IPS-20b (cell line): Measurements from ENCODE around the gene IL17RC.
A peak's percentile ranks its signal among the peaks of the same experiment; 100 is the strongest.
"Not testable (repeated sequence)": the region's sequence is repeated elsewhere in the genome, so short reads cannot be mapped to it uniquely, and the experiment has no call there.

ENCODE experiments used
- H3K27ac ChIP-seq: one replicate; pipeline ENCODE4 v1.5.1; 2013; ENCODE audit warnings: low read length
- H3K27me3 ChIP-seq: 2 replicates; pipeline ENCODE4 v1.6.1; 2013; ENCODE audit warnings: mild to moderate bottlenecking, low read length, inconsistent platforms; ENCODE audit not compliant: insufficient read depth
- H3K36me3 ChIP-seq: 2 replicates; pipeline ENCODE4 v1.6.1; 2013; ENCODE audit warnings: low read depth, mild to moderate bottlenecking, inconsistent platforms, low read length, moderate library complexity; ENCODE audit not compliant: insufficient read depth
- H3K4me1 ChIP-seq: 2 replicates; pipeline ENCODE4 v1.6.1; 2013; ENCODE audit warnings: mild to moderate bottlenecking, control low read depth, inconsistent platforms, low read length, moderate library complexity; ENCODE audit not compliant: insufficient read depth
- H3K4me3 ChIP-seq: 2 replicates; pipeline ENCODE4 v1.5.1; 2013; ENCODE audit warnings: mild to moderate bottlenecking, low read length, inconsistent platforms
- H3K9ac ChIP-seq: 2 replicates; pipeline ENCODE4 v1.6.1; 2013; ENCODE audit warnings: low read depth, mild to moderate bottlenecking, inconsistent platforms, low read length, moderate library complexity
- H3K9me3 ChIP-seq: 2 replicates; pipeline ENCODE4 v1.6.1; 2013; ENCODE audit warnings: mild to moderate bottlenecking, low read depth, low read length, inconsistent platforms; ENCODE audit not compliant: insufficient read depth

The IL17RC gene

GRCh38 chr3:9883706-9884554 lies 33.0 kb upstream of the IL17RC start:
- Histone ChIP-seq H3K27me3 (no peaks in the 10 kb centered on the region), H3K9ac (no peak overlapping the region), H3K4me3 (no peak overlapping the region), H3K36me3 (no peaks in the 10 kb centered on the region), H3K4me1 (peaks cover 2% of the 10 kb centered on the region; the same call in 1 of the 2 replicates), H3K9me3 (no peaks in the 10 kb centered on the region), H3K27ac (no peak overlapping the region)

GRCh38 chr3:9884555-9885165 lies 32.2 kb upstream of the IL17RC start:
- H3K27ac ChIP-seq = no peak overlapping the region
- no peaks in the 10 kb centered on the region for H3K27me3 ChIP-seq
- H3K4me3 ChIP-seq = no peak overlapping the region
- H3K36me3 ChIP-seq = no peaks in the 10 kb centered on the region
- H3K9ac ChIP-seq = no peak overlapping the region
- H3K4me1 ChIP-seq = peaks cover 2% of the 10 kb centered on the region; the same call in 1 of the 2 replicates
- H3K9me3 ChIP-seq = no peaks in the 10 kb centered on the region

GRCh38 chr3:9886328-9886727 lies 30.6 kb upstream of the IL17RC start:
- Histone ChIP-seq H3K27me3 (no peaks in the 10 kb centered on the region), H3K9ac (no peak overlapping the region), H3K4me3 (no peak overlapping the region), H3K9me3 (no peaks in the 10 kb centered on the region), H3K36me3 (no peaks in the 10 kb centered on the region), H3K27ac (no peak overlapping the region), H3K4me1 (peaks cover 2% of the 10 kb centered on the region; the same call in 1 of the 2 replicates)

GRCh38 chr3:9887480-9887879 lies 29.4 kb upstream of the IL17RC start:
- Histone ChIP-seq H3K27ac (no peak overlapping the region), H3K4me1 (peaks cover 2% of the 10 kb centered on the region; the same call in 1 of the 2 replicates), H3K36me3 (peaks cover 3% of the 10 kb centered on the region), H3K9ac (no peak overlapping the region), H3K4me3 (no peak overlapping the region), H3K9me3 (no peaks in the 10 kb centered on the region), H3K27me3 (no peaks in the 10 kb centered on the region)

- no peak overlapping the region for H3K27ac ChIP-seq
Observed at GRCh38 chr3:9888540-9888939, 28.4 kb upstream of the IL17RC start.

GRCh38 chr3:9889405-9889804 lies 27.5 kb upstream of the IL17RC start:
- Histone ChIP-seq H3K4me3 (no peak overlapping the region), H3K27ac (no peak overlapping the region), H3K36me3 (peaks cover 20% of the 10 kb centered on the region), H3K9ac (no peak overlapping the region), H3K27me3 (no peaks in the 10 kb centered on the region), H3K4me1 (no peaks in the 10 kb centered on the region), H3K9me3 (no peaks in the 10 kb centered on the region)

More at GRCh38 chr3:9888540-9888939, 28.4 kb upstream of the IL17RC start:
- H3K36me3 ChIP-seq = peaks cover 13% of the 10 kb centered on the region
- no peak overlapping the region for H3K9ac ChIP-seq
- H3K4me3 ChIP-seq = no peak overlapping the region
- H3K4me1 ChIP-seq = peaks cover 2% of the 10 kb centered on the region; the same call in 1 of the 2 replicates
- no peaks in the 10 kb centered on the region for H3K27me3 ChIP-seq
- H3K9me3 ChIP-seq = no peaks in the 10 kb centered on the region

GRCh38 chr3:9890249-9891071 lies 26.4 kb upstream of the IL17RC start, which contains the start of gene JAGN1:
JAGN1 (plus strand) TSS chr3:9890610; CDS start chr3:9890723, 113 bp downstream.
- Histone ChIP-seq H3K27ac (peak within 1 kb of the TSS; percentile 63), H3K9me3 (no peaks in the 10 kb centered on the region), H3K4me3 (peak within 1 kb of the TSS; percentile 87), H3K27me3 (no peaks in the 10 kb centered on the region), H3K4me1 (no peaks in the 10 kb centered on the region), H3K36me3 (peaks cover 20% of the 10 kb centered on the region), H3K9ac (peak within 1 kb of the TSS; percentile 94)

GRCh38 chr3:9891072-9891622 lies 25.8 kb upstream of the IL17RC start:
- Histone ChIP-seq H3K9me3 (no peaks in the 10 kb centered on the region), H3K4me1 (no peaks in the 10 kb centered on the region)

GRCh38 chr3:9893739-9894138 lies 23.2 kb upstream of the IL17RC start:
- Histone ChIP-seq H3K27me3 (no peaks in the 10 kb centered on the region), H3K27ac (no peak overlapping the region)

More at GRCh38 chr3:9891072-9891622, 25.8 kb upstream of the IL17RC start:
- Histone ChIP-seq H3K36me3 (peaks cover 20% of the 10 kb centered on the region), H3K27ac (peak overlapping the region; percentile 63), H3K27me3 (no peaks in the 10 kb centered on the region), H3K9ac (peak overlapping the region; percentile 94), H3K4me3 (peak overlapping the region; percentile 87)

GRCh38 chr3:9895715-9896114 lies 21.2 kb upstream of the IL17RC start:
- H3K36me3 ChIP-seq = peaks cover 20% of the 10 kb centered on the region
- H3K27ac ChIP-seq, H3K27me3 ChIP-seq, H3K9me3 ChIP-seq, H3K4me1 ChIP-seq, H3K4me3 ChIP-seq, H3K9ac ChIP-seq: not testable (repeated sequence)

More at GRCh38 chr3:9893739-9894138, 23.2 kb upstream of the IL17RC start:
- H3K4me3 ChIP-seq = no peak overlapping the region
- H3K9ac ChIP-seq = no peak overlapping the region
- H3K4me1 ChIP-seq = no peaks in the 10 kb centered on the region
- H3K9me3 ChIP-seq = no peaks in the 10 kb centered on the region
- H3K36me3 ChIP-seq = peaks cover 20% of the 10 kb centered on the region

- H3K9ac ChIP-seq, H3K27ac ChIP-seq, H3K4me1 ChIP-seq, H3K4me3 ChIP-seq, H3K27me3 ChIP-seq, H3K9me3 ChIP-seq: not testable (repeated sequence)
- H3K36me3 ChIP-seq = peaks cover 20% of the 10 kb centered on the region
Observed at GRCh38 chr3:9896755-9897407, 20.0 kb upstream of the IL17RC start.
